Activated T-helper 1 cell treated with anti-CD3 and anti-CD28 coated beads, Interleukin-12 subunit alpha, Interleukin-12 subunit beta, Interleukin-2, Interleukin-4 antibody, amounts not matched to agents 30 ng/mL and 10 ng/mL and 1 ng/mL, durations not matched to agents 14 hours and 24 hours and 36 hours (primary cell): ENCODE measurements around the gene CTDP1. TPM values are rescaled to one million over a fixed set of nuclear protein-coding genes. Genes with fewer than 3 reads are reported as not detected.

Source experiments
- DNase-seq: peaks from one replicate; pipeline ENCODE4 v3.0.0; 2021; ENCODE audit warnings: low spot score
- H3K27ac Mint-ChIP-seq: one replicate; pipeline ENCODE4 v1.8.0; 2021; ENCODE audit warnings: mild to moderate bottlenecking, mixed read lengths
- H3K27me3 Mint-ChIP-seq: one replicate; pipeline ENCODE4 v1.8.0; 2022; ENCODE audit warnings: mild to moderate bottlenecking, moderate library complexity, mixed read lengths; ENCODE audit not compliant: insufficient read depth
- H3K36me3 Mint-ChIP-seq: one replicate; pipeline ENCODE4 v1.8.0; 2021; ENCODE audit warnings: low read depth, mixed read lengths
- H3K4me1 Mint-ChIP-seq: one replicate; pipeline ENCODE4 v1.8.0; 2021; ENCODE audit warnings: low read depth, mixed read lengths
- H3K4me3 Mint-ChIP-seq: one replicate; pipeline ENCODE4 v1.8.0; 2021; ENCODE audit warnings: mild to moderate bottlenecking, moderate library complexity, mixed read lengths
- H3K9me3 Mint-ChIP-seq: one replicate; pipeline ENCODE4 v1.8.0; 2021; ENCODE audit warnings: mixed read lengths
- intact Hi-C: fragments of 100-400 bp; cut with micrococcal nuclease; formaldehyde crosslinking; loops from one replicate; pipeline ENCODE4 v1.15.1; 2024
- total RNA-seq: library from RNA; stranded (reverse); gene quantifications from 2 replicates; pipeline ENCODE4 v1.2.3, GENCODE V29; 2022

The CTDP1 gene
- total RNA-seq, 1 donor from 2014 or later, result 47.2 TPM

DNA sequence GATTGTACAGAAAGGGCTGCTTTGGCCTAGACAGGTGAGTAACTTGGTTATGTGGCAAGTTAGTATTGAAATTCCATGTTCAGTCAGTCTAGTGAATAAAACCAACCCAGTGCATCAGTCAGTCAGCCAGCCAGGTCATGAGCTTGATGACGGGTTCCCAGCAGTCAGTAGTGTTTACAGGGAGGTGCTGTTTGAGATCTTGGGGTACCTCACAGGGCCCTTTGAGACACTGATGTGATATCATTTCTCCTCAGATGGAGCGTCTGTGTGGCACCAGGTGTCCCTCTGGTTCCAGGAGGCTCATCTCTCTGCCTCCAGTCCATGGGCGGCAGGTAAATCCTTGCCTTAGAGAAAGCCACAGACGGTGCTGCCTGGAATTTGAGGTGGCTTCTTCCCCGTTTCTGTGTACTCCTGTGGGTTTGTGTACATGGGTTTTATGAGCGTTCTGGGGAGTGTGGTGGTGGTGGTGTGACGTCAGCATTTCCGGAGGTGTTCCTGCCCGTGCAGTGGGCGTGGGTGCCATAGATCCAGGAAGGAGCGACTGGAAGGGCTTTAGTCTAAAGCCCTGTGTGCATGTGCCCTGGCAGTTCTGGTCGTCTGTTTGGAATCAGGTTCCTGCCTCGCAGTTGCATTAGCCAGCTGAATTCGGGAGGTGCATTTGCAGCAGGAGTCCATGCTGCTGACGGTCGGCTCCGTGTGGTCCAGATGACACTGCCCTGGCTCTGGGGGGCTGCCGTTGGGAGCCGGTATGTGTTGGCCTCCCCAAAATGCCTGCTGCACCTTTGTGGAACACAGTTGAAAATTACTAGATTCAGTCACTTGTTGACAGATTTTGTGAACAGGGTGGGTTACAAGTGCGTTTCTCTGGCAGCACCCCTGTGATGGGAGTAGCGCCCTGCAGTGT lies 2.1 kb downstream of the CTDP1 start:
- Mint-ChIP-seq H3K9me3 (no peaks in the 10 kb centered on the region), H3K27ac (peak overlapping the region; percentile 91), H3K4me1 (peaks cover 78% of the 10 kb centered on the region), H3K27me3 (no peaks in the 10 kb centered on the region), H3K36me3 (peaks cover 27% of the 10 kb centered on the region), H3K4me3 (peak overlapping the region; percentile 92)
- peak; percentile 68 for DNase-seq
- intact Hi-C loops, result no loop called here

GRCh38 chr18:79682481-79682880 lies 2.9 kb downstream of the CTDP1 start:
- peak overlapping the region; percentile 92 for H3K4me3 Mint-ChIP-seq
- intact Hi-C loops, result no loop called here
- no peak for DNase-seq
- H3K4me1 Mint-ChIP-seq, result peaks cover 70% of the 10 kb centered on the region
- no peaks in the 10 kb centered on the region for H3K9me3 Mint-ChIP-seq
- H3K27ac Mint-ChIP-seq, result peak overlapping the region; percentile 92
- H3K36me3 Mint-ChIP-seq, result peaks cover 27% of the 10 kb centered on the region
- H3K27me3 Mint-ChIP-seq, result no peaks in the 10 kb centered on the region

GRCh38 chr18:79682894-79683625 lies 3.5 kb downstream of the CTDP1 start:
- peaks cover 64% of the 10 kb centered on the region for H3K4me1 Mint-ChIP-seq
- DNase-seq, result peak; percentile 23
- no peaks in the 10 kb centered on the region for H3K27me3 Mint-ChIP-seq
- peak overlapping the region; percentile 92 for H3K4me3 Mint-ChIP-seq
- H3K36me3 Mint-ChIP-seq, result peaks cover 27% of the 10 kb centered on the region
- peak overlapping the region; percentile 92 for H3K27ac Mint-ChIP-seq
- intact Hi-C loops, result no loop called here
- H3K9me3 Mint-ChIP-seq, result no peaks in the 10 kb centered on the region

DNA sequence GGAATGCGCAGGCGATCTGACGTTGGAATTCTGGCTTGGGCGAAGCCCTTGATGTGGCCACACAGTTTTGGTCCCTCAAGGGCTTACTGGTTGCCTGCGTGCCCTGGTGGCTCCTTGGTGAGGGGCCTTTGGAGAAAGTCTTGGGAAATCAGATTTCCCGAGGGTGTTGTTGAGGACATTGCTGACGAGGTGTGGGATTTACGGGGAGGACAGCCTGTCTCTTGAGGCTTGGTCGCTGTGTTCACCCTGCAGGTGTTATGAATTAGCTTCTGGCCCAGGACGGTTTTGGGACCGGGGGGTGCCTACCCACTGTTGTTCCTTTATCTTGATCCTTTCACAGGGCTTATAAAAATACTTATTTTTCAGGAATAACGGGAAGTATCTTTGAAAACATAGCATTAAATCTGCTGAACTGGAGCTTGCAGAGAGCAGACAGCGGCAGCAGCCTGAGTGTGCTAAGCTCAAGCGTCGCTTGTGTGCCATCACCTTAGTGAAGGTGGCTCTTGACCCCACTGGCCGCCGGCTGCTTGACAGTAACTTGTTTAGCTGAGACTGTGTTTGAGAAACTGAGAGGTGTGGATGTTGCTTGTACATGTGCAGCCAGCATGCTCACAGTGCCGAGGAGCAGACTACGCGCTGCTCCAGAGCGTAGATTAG lies 4.2 kb downstream of the CTDP1 start:
- peaks cover 59% of the 10 kb centered on the region for H3K4me1 Mint-ChIP-seq
- intact Hi-C loops, result no loop called here

GRCh38 chr18:79684283-79684631 lies 4.7 kb downstream of the CTDP1 start:
- DNase-seq, result no peak
- Mint-ChIP-seq H3K4me3 (peak overlapping the region; percentile 92), H3K9me3 (no peaks in the 10 kb centered on the region), H3K4me1 (peaks cover 64% of the 10 kb centered on the region), H3K36me3 (peaks cover 30% of the 10 kb centered on the region), H3K27ac (peak overlapping the region; percentile 52), H3K27me3 (no peaks in the 10 kb centered on the region)
- intact Hi-C loops, result no loop called here

More for the DNA sequence above, 4.2 kb downstream of the CTDP1 start:
- Mint-ChIP-seq H3K27me3 (no peaks in the 10 kb centered on the region), H3K4me3 (peak overlapping the region; percentile 92), H3K9me3 (no peaks in the 10 kb centered on the region), H3K27ac (peak overlapping the region; percentile 52), H3K36me3 (peaks cover 27% of the 10 kb centered on the region)
- DNase-seq, result no peak

DNA sequence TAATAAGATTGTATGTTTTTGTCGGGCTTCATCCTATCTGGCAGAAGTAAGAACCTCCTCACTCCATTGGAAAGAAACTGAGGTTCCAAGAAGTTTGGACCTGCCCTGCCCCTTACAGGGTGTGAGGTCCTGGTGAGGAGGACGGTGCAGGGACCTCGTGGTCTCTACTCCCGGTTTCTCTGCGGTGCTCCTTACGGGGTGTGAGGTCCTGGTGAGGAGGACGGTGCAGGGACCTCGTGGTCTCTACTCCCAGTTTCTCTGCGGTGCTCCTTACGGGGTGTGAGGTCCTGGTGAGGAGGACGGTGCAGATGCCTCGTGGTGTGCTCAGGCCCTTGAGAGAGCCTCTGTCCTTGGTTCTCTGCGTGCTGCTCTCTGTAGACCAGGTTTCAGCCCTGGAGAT lies 5.2 kb downstream of the CTDP1 start:
- intact Hi-C loops, result no loop called here

DNA sequence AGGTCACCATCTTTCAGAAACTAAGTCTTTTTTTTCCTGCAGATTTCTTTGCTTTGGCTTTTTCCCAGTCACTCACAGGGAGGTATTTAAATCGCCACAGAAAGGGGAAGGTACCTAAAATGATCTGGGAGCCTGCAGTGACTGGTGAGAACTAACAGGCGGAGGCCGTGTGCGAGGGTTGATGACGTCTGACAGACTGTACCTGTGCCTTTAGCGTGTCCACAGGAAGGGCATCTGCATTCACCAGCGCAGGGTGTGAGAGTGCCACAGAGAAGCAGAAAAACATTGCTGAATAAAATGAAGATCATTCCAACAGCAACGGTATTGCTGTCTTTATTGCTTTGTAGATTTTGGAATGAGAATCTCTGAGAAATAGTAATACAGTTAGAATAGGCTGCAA lies 5.7 kb downstream of the CTDP1 start:
- H3K27ac Mint-ChIP-seq, result no peak overlapping the region
- no peaks in the 10 kb centered on the region for H3K9me3 Mint-ChIP-seq
- peaks cover 30% of the 10 kb centered on the region for H3K36me3 Mint-ChIP-seq
- intact Hi-C loops, result no loop called here
- DNase-seq, result no peak
- no peak overlapping the region for H3K4me3 Mint-ChIP-seq
- H3K27me3 Mint-ChIP-seq, result no peaks in the 10 kb centered on the region
- H3K4me1 Mint-ChIP-seq, result peaks cover 65% of the 10 kb centered on the region

More for the DNA sequence above, 5.2 kb downstream of the CTDP1 start:
- H3K9me3 Mint-ChIP-seq, result no peaks in the 10 kb centered on the region
- DNase-seq, result no peak
- H3K36me3 Mint-ChIP-seq, result peaks cover 30% of the 10 kb centered on the region
- no peak overlapping the region for H3K27ac Mint-ChIP-seq
- H3K4me3 Mint-ChIP-seq, result peak overlapping the region; percentile 92
- peaks cover 65% of the 10 kb centered on the region for H3K4me1 Mint-ChIP-seq
- H3K27me3 Mint-ChIP-seq, result no peaks in the 10 kb centered on the region

GRCh38 chr18:79685971-79686370 lies 6.4 kb downstream of the CTDP1 start:
- Mint-ChIP-seq H3K36me3 (peaks cover 27% of the 10 kb centered on the region), H3K9me3 (no peaks in the 10 kb centered on the region), H3K27me3 (no peaks in the 10 kb centered on the region), H3K4me1 (peaks cover 60% of the 10 kb centered on the region), H3K4me3 (peak overlapping the region; percentile 20), H3K27ac (peak overlapping the region; percentile 71)
- intact Hi-C loops, result no loop called here
- DNase-seq, result no peak

- Mint-ChIP-seq H3K27me3 (no peaks in the 10 kb centered on the region), H3K27ac (no peak overlapping the region), H3K4me3 (no peak overlapping the region), H3K4me1 (peaks cover 48% of the 10 kb centered on the region), H3K9me3 (no peaks in the 10 kb centered on the region), H3K36me3 (peaks cover 17% of the 10 kb centered on the region)
- intact Hi-C loops, result no loop called here
- no peak for DNase-seq
Measured at GRCh38 chr18:79687806-79688205, 8.2 kb downstream of the CTDP1 start.

- intact Hi-C loops, result no loop called here
- Mint-ChIP-seq H3K36me3 (peaks cover 12% of the 10 kb centered on the region), H3K27me3 (no peaks in the 10 kb centered on the region), H3K4me1 (peaks cover 31% of the 10 kb centered on the region), H3K27ac (no peak overlapping the region), H3K9me3 (no peaks in the 10 kb centered on the region), H3K4me3 (no peak overlapping the region)
- DNase-seq, result no peak
Measured at GRCh38 chr18:79690071-79690470, 10.5 kb downstream of the CTDP1 start.

- DNase-seq, result no peak
- Mint-ChIP-seq H3K9me3 (no peaks in the 10 kb centered on the region), H3K36me3 (peaks cover 16% of the 10 kb centered on the region), H3K4me3 (no peak overlapping the region), H3K27ac (no peak overlapping the region), H3K4me1 (peaks cover 25% of the 10 kb centered on the region), H3K27me3 (no peaks in the 10 kb centered on the region)
- intact Hi-C loops, result no loop called here
Measured at GRCh38 chr18:79690586-79691482, 11.2 kb downstream of the CTDP1 start.

GRCh38 chr18:79692056-79692455 lies 12.5 kb downstream of the CTDP1 start:
- Mint-ChIP-seq H3K4me3 (no peak overlapping the region), H3K27me3 (no peaks in the 10 kb centered on the region), H3K9me3 (no peaks in the 10 kb centered on the region), H3K4me1 (peaks cover 19% of the 10 kb centered on the region), H3K36me3 (peaks cover 17% of the 10 kb centered on the region), H3K27ac (no peak overlapping the region)
- no peak for DNase-seq
- intact Hi-C loops, result no loop called here
